22Rv1 (cell line): ENCODE measurements around the gene SH3PXD2A.

ENCODE experiments used
- H3K27ac ChIP-seq: fragments of 450-650 bp; 2 replicates; pipeline ENCODE4 v1.5.1; 2017
- ZFX ChIP-seq: fragments of 450-650 bp; IDR thresholded peaks from 2 replicates; pipeline ENCODE4 v1.6.1; 2017; ENCODE audit warnings: antibody characterized with exemption, borderline replicate concordance
- TF ChIP-seq, protein P1 (sequence below): fragments of 450-650 bp; IDR thresholded peaks from 2 replicates; pipeline ENCODE4 v1.5.1; 2017; ENCODE audit warnings: mild to moderate bottlenecking

The SH3PXD2A gene

DNA sequence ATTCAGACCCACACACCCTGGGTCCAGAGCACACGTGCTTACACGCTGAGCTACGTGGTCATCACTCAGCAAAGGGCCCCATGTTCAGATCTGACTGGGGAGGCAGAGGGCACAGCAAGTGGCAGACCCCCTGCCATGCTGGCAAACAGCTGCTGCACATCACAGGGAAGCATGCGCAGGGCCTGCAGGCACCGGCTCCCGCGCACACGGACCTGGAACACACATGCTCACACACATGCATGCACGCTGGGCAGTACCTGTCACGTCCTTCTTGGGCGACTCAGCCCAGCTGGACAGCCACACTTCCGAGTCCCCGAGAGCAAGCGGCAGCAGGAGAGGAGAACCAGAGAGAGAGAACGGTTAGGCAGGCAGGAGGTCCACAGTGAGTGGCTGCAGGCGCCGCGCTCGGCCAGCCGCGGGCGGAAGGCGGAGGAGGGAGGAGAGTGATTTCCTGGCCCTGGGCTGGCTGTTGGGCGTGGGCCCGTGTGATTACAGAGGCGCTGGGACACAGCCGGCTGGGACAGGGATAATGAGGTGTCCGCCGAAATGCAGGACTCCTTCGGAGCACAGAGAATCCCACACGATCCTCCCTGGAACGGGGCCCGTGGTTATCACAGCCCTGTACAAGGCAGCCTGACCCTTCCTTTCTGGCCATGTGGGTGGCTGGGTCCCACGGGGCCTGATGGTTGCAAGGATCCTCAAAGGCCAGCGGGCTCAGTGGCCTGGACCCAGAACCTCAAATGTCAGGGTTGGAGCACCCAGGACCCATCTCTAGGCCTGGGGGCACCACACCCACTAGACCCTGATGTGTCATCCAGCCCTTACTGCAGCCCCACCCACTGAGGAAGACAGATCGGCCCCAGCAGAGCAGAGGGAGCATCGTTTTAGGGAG lies 186.8 kb downstream of the SH3PXD2A start:
- TF ChIP-seq, protein P1, sequence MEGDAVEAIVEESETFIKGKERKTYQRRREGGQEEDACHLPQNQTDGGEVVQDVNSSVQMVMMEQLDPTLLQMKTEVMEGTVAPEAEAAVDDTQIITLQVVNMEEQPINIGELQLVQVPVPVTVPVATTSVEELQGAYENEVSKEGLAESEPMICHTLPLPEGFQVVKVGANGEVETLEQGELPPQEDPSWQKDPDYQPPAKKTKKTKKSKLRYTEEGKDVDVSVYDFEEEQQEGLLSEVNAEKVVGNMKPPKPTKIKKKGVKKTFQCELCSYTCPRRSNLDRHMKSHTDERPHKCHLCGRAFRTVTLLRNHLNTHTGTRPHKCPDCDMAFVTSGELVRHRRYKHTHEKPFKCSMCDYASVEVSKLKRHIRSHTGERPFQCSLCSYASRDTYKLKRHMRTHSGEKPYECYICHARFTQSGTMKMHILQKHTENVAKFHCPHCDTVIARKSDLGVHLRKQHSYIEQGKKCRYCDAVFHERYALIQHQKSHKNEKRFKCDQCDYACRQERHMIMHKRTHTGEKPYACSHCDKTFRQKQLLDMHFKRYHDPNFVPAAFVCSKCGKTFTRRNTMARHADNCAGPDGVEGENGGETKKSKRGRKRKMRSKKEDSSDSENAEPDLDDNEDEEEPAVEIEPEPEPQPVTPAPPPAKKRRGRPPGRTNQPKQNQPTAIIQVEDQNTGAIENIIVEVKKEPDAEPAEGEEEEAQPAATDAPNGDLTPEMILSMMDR: no peak
- TF ChIP-seq ZFX: no peak
- no peak overlapping the region for H3K27ac ChIP-seq

DNA sequence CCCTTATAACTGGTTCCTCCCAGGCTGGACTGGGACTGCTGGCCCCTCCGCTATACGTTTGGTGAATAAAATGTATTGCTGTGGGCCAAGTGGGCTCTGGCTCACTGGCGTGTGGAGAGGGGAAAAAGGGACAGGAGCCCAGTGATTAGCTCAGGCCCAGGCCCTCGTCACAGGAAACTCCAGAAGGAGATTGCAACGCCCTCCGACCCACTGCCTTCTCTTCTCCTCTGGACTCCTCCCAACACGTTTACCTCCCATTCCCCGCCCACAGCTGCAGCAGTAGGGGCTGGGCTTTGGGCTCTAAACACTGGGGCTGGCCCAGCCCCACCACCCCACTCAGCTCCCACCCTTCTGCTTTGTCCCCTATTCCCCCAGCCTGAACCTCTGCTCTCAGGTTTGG lies 188.0 kb downstream of the SH3PXD2A start:
- TF ChIP-seq ZFX: no peak
- TF ChIP-seq, protein P1: no peak
- H3K27ac ChIP-seq: no peak overlapping the region

DNA sequence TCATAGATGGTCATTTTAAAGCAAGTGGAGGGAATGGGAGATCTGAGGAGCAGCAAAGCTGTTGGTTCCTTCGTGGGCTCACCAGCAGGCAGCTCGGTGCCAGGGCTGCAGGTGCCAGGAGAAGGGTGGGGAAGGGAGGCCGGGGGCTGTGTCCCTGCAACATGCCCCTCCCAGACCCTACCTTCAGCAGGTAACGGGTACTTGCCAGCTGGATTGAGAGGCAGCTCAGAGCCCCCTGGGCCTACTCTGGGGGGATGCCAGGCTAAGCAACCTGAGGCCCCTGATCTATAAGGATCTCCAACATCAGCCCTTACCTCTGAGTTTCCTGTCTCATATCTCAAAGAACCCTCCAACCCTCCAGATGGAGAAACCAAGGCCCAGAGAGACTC lies 188.6 kb downstream of the SH3PXD2A start:
- TF ChIP-seq, protein P1: no peak
- TF ChIP-seq ZFX: no peak
- H3K27ac ChIP-seq: no peak overlapping the region

DNA sequence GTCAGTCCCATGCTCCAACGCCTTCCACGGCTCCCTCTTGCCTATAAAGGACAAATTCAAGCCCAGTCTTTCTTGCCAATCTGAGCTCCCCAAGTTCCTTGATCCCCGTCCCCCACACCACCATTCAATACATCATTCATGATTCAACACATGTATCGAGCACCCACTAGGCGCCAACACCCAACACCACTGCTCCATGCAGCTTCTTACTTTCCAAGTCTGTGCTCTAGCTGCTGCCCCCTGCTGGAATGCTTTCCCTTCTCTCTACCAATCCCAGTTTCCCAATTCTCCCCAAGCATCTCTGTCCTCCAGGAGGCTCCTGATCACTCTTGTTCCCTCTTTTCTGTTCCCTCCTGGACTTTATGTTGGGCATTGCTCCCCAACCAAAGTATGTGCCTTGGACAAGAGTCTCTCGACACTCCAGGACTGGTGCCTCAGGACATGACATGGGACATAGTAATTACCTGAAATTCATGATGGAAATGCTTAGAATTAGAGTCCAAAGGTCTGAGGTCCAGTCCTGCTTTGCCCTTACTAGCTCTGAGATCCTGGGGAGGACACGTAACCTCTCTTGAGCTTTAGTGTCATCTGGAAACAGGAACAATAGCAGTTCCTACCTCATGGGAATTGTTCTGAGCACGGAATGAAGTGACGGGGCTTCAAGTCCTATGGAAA lies 189.2 kb downstream of the SH3PXD2A start:
- H3K27ac ChIP-seq: no peak overlapping the region
- TF ChIP-seq, protein P1: peak; percentile 80
- no peak for TF ChIP-seq ZFX

DNA sequence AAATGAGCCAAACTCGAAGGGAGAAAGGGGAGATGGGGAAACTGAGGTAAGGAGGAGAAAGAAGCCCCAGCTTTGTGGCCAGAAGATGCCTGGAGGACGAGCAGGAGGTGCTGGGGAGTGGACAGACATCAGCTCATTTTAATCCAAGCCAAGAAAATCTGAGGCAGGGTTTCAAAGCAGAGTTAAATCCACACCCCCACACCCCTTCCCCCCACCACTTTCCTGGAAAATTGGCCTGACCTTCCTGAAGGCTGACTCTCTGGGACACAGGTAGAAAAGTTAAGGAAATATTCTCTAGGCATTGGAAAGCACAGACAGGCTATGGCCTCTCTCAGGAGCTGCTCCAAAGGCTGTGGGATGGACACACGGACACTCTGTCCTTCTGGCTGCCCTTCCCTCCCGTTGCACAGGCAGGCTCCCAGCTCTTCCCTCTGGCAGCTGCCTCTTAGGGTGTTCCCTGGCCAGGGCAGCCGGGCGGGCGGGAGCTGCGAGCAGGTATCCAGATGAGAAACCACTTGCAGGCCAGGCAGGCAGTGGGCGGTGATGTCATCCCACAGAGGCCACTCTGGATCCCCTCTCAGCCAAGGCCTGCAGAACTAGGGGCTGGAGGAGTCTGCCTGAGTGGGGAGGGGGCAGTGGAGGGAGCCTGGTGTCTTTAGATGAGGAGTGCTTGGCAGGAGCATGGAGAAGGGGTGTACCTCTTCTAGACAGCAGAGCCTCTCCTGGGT lies 190.1 kb downstream of the SH3PXD2A start:
- no peak overlapping the region for H3K27ac ChIP-seq
- TF ChIP-seq, protein P1: no peak

DNA sequence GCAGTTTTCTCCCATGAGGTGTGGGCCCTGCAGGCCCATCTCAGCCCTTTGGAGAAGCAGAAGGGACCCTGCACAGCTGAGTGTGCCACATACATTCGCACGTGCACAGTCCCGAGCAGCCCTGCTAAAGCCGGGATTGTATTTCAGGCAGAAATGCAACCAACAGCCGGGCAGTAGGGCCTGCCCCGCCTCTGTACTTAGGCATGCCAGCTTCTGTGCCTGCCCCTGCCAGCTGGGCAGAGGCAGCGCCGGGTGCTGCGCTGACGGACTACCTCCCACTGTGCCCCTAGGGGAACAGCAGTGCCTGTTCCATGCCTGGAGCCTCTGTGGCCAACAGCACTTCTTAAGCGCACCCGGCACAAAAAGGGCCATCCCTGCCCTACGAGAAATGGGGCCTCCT lies 191.6 kb downstream of the SH3PXD2A start:
- TF ChIP-seq, protein P1: no peak
- no peak for TF ChIP-seq ZFX
- H3K27ac ChIP-seq: no peak overlapping the region
